Activated CD8-positive, alpha-beta memory T cell treated with anti-CD3 and anti-CD28 coated beads, Interleukin-2, amount 50 U/mL, for 24 hours (primary cell): ENCODE results near the gene TMEM165.

Experiments used
- DNase-seq: peaks from one replicate; pipeline ENCODE4 v3.0.0-alpha.2; 2020; ENCODE audit errors: extremely low read depth

The TMEM165 gene

GRCh38 chr4:55458164-55458563, 62.4 kb downstream of the TMEM165 start:
- no peak for DNase-seq

GRCh38 chr4:55458611-55459010, 62.9 kb downstream of the TMEM165 start:
- DNase-seq: no peak

GRCh38 chr4:55466001-55466400, 70.2 kb downstream of the TMEM165 start:
- no peak for DNase-seq

GRCh38 chr4:55468724-55469123, 73.0 kb downstream of the TMEM165 start:
- no peak for DNase-seq

GRCh38 chr4:55469979-55470378, 74.2 kb downstream of the TMEM165 start:
- DNase-seq: no peak
